ENCODE measurements around the gene MSANTD1. TPM values are rescaled to one million over a fixed set of nuclear protein-coding genes. Genes with fewer than 3 reads are reported as not detected.

MSANTD1 gene
- total and polyA plus RNA-seq, 9 donors, result 0.15 to 1.4 (median 0.87) TPM

DNA sequence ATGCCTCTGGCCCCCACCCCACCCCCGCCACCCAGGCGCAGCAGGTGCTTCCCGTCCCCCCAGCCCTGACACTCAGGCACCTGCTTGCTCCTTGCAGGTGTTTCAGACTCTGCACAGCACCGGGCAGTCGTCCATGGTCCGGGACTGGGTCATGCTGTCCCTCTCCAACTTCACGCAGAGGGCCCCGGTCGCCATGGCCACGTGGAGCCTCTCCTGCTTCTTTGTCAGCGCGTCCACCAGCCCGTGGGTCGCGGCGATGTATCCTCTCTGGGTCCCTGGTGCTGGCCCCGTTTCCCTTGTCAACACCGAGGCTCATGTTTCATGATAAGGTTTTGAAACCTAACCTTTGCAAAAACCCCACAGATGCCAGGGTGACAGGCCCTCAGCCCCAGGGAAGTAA lies 10.2 kb upstream of the MSANTD1 start:
- Histone ChIP-seq H3K36me3 (no peaks in the 10 kb centered on the region), H3K9me3 (no peaks in the 10 kb centered on the region), H3K4me3 (no peak overlapping the region), H3K27ac (no peak overlapping the region), H3K27me3 (no peaks in the 10 kb centered on the region), H3K4me1 (ENCODE audit: insufficient read depth) (peaks cover 14% of the 10 kb centered on the region)
- intact Hi-C loops (cut with DNase I), result no loop called here
- TF ChIP-seq, protein P1, sequence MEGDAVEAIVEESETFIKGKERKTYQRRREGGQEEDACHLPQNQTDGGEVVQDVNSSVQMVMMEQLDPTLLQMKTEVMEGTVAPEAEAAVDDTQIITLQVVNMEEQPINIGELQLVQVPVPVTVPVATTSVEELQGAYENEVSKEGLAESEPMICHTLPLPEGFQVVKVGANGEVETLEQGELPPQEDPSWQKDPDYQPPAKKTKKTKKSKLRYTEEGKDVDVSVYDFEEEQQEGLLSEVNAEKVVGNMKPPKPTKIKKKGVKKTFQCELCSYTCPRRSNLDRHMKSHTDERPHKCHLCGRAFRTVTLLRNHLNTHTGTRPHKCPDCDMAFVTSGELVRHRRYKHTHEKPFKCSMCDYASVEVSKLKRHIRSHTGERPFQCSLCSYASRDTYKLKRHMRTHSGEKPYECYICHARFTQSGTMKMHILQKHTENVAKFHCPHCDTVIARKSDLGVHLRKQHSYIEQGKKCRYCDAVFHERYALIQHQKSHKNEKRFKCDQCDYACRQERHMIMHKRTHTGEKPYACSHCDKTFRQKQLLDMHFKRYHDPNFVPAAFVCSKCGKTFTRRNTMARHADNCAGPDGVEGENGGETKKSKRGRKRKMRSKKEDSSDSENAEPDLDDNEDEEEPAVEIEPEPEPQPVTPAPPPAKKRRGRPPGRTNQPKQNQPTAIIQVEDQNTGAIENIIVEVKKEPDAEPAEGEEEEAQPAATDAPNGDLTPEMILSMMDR (IDR thresholded peaks at IDR 0.05), result no peak
- TF ChIP-seq EP300 (IDR thresholded peaks at IDR 0.05) (no peak), POLR2A (IDR thresholded peaks at IDR 0.05) (no peak)
- no peak for DNase-seq
- WGBS, 3 donors, result 73 to 79% (median 74%) methylated on average over 18 of the region's 18 CpGs

DNA sequence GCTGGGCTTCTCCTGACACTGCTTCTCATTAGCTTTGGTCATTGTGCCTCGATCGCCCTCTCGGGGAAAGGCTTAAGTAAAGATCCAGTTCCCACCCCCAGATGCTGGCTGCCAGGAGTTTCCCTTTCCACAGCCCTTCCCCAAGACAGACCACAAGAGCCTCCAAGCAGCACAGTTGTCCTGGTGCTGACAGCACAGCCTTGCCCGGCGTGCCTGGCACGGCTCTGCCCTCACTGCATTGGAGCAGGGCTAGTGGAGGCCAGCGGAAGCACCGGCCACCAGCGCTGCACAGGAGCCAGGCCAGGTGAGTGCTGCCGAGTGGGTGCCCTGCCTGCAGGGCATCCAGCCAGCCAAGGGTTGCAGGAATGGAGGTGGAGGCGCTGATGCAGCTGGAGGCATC lies 9.7 kb upstream of the MSANTD1 start:
- no peak overlapping the region for H3K27ac ChIP-seq
- peaks cover 14% of the 10 kb centered on the region for H3K4me1 ChIP-seq (ENCODE audit: insufficient read depth)
- H3K4me3 ChIP-seq, result no peak overlapping the region
- WGBS, 3 donors, result 91 to 95% (median 92%) methylated on average over 11 of the region's 11 CpGs
- intact Hi-C loops (cut with DNase I), result no loop called here
- no peaks in the 10 kb centered on the region for H3K9me3 ChIP-seq
- H3K36me3 ChIP-seq, result no peaks in the 10 kb centered on the region
- TF ChIP-seq POLR2A (IDR thresholded peaks at IDR 0.05) (no peak), EP300 (IDR thresholded peaks at IDR 0.05) (no peak)
- TF ChIP-seq, protein P1 (IDR thresholded peaks at IDR 0.05), result no peak
- H3K27me3 ChIP-seq, result no peaks in the 10 kb centered on the region
- no peak for DNase-seq

DNA sequence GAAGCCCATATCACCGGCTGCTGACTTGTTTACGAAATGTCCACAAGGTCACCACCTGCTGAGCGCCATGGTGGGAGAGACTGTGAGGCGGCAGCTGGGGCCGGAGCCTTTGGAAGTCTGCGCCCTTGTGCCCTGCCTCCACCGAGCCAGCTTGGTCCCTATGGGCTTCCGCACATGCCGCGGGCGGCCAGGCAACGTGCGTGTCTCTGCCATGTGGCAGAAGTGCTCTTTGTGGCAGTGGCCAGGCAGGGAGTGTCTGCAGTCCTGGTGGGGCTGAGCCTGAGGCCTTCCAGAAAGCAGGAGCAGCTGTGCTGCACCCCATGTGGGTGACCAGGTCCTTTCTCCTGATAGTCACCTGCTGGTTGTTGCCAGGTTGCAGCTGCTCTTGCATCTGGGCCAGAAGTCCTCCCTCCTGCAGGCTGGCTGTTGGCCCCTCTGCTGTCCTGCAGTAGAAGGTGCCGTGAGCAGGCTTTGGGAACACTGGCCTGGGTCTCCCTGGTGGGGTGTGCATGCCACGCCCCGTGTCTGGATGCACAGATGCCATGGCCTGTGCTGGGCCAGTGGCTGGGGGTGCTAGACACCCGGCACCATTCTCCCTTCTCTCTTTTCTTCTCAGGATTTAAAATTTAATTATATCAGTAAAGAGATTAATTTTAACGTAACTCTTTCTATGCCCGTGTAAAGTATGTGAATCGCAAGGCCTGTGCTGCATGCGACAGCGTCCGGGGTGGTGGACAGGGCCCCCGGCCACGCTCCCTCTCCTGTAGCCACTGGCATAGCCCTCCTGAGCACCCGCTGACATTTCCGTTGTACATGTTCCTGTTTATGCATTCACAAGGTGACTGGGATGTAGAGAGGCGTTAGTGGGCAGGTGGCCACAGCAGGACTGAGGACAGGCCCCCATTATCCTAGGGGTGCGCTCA lies 8.7 kb upstream of the MSANTD1 start:
- Histone ChIP-seq H3K27me3 (no peaks in the 10 kb centered on the region), H3K4me1 (ENCODE audit: insufficient read depth) (peaks cover 14% of the 10 kb centered on the region), H3K27ac (no peak overlapping the region), H3K36me3 (no peaks in the 10 kb centered on the region), H3K4me3 (no peak overlapping the region), H3K9me3 (no peaks in the 10 kb centered on the region)
- intact Hi-C loops (cut with DNase I), result no loop called here
- TF ChIP-seq POLR2A (IDR thresholded peaks at IDR 0.05), result no peak
- TF ChIP-seq EP300 (IDR thresholded peaks at IDR 0.05), result no peak
- TF ChIP-seq, protein P1 (IDR thresholded peaks at IDR 0.05), result no peak
- 77 to 89% (median 87%) methylated on average over 29 of the region's 29 CpGs for WGBS, 3 donors
- DNase-seq, result no peak

DNA sequence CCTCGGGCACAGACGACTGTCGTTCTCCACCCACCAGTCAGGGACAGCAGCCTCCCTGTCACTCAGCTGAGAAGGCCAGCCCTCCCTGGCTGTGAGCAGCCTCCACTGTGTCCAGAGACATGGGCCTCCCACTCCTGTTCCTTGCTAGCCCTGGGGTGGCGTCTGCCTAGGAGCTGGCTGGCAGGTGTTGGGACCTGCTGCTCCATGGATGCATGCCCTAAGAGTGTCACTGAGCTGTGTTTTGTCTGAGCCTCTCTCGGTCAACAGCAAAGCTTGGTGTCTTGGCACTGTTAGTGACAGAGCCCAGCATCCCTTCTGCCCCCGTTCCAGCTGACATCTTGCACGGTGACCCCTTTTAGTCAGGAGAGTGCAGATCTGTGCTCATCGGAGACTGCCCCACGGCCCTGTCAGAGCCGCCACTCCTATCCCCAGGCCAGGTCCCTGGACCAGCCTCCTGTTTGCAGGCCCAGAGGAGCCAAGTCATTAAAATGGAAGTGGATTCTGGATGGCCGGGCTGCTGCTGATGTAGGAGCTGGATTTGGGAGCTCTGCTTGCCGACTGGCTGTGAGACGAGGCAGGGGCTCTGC lies 7.9 kb upstream of the MSANTD1 start:
- Histone ChIP-seq H3K9me3 (no peaks in the 10 kb centered on the region), H3K4me3 (no peak overlapping the region), H3K27ac (peak overlapping the region; percentile 44 to 61), H3K4me1 (ENCODE audit: insufficient read depth) (peaks cover 14% of the 10 kb centered on the region), H3K36me3 (no peaks in the 10 kb centered on the region), H3K27me3 (no peaks in the 10 kb centered on the region)
- WGBS, 3 donors, result 80 to 81% (median 81%) methylated on average over 13 of the region's 13 CpGs
- intact Hi-C loops (cut with DNase I), result no loop called here
- no peak for TF ChIP-seq EP300 (IDR thresholded peaks at IDR 0.05)
- no peak for DNase-seq

Data from ovary (tissue), 9 donors.